T-helper 2 cell treated with Interferon-gamma antibody and Interleukin-4, amounts not matched to agents 100 ng/mL and 5 ng/mL, for 36 hours (primary cell): ENCODE results near the gene SDK1. TPM values are rescaled to one million over a fixed set of nuclear protein-coding genes. Genes with fewer than 3 reads are reported as not detected.

ENCODE experiments used
- intact Hi-C: fragments of 100-400 bp; cut with micrococcal nuclease; formaldehyde crosslinking; loops from one replicate; pipeline ENCODE4 v1.15.1; 2023
- total RNA-seq: library from RNA; stranded (reverse); gene quantifications from 2 replicates; pipeline ENCODE4 v1.2.3, GENCODE V29; 2022

The SDK1 gene
- total RNA-seq, 1 donor from 2014 or later: 0.09 TPM

GRCh38 chr7:3973264-3973663, 672.2 kb downstream of the SDK1 start:
- intact Hi-C loops: no loop called here

GRCh38 chr7:3974329-3974728, 673.3 kb downstream of the SDK1 start:
- intact Hi-C loops: no loop called here

- intact Hi-C loops: no loop called here
These were observed 674.3 kb downstream of the SDK1 start for GRCh38 chr7:3975371-3975770.

- intact Hi-C loops: no loop called here
These were observed 676.3 kb downstream of the SDK1 start for GRCh38 chr7:3977391-3977790.

- intact Hi-C loops: no loop called here
These were observed 677.8 kb downstream of the SDK1 start for GRCh38 chr7:3978839-3979238.

GRCh38 chr7:3979611-3980299, 678.7 kb downstream of the SDK1 start:
- intact Hi-C loops: no loop called here

GRCh38 chr7:3980300-3980643, 679.2 kb downstream of the SDK1 start:
- intact Hi-C loops: no loop called here

- intact Hi-C loops: no loop called here
These were observed 680.2 kb downstream of the SDK1 start for GRCh38 chr7:3981281-3981680.

GRCh38 chr7:3984456-3984855, 683.4 kb downstream of the SDK1 start:
- intact Hi-C loops: no loop called here

GRCh38 chr7:3986927-3987326, 685.9 kb downstream of the SDK1 start:
- intact Hi-C loops: no loop called here

GRCh38 chr7:3987426-3987927, 686.4 kb downstream of the SDK1 start:
- intact Hi-C loops: no loop called here

GRCh38 chr7:3989723-3990122, 688.7 kb downstream of the SDK1 start:
- intact Hi-C loops: no loop called here

- intact Hi-C loops: no loop called here
These were observed 690.7 kb downstream of the SDK1 start for GRCh38 chr7:3991731-3992231.

- intact Hi-C loops: no loop called here
These were observed 691.8 kb downstream of the SDK1 start for GRCh38 chr7:3992841-3993240.

GRCh38 chr7:3994764-3995163, 693.7 kb downstream of the SDK1 start:
- intact Hi-C loops: no loop called here

- intact Hi-C loops: no loop called here
These were observed 694.1 kb downstream of the SDK1 start for GRCh38 chr7:3995187-3995586.

- intact Hi-C loops: no loop called here
These were observed 697.0 kb downstream of the SDK1 start for GRCh38 chr7:3998060-3998459.

- intact Hi-C loops: no loop called here
These were observed 699.1 kb downstream of the SDK1 start for GRCh38 chr7:4000139-4000538.

GRCh38 chr7:4000934-4001333, 699.9 kb downstream of the SDK1 start:
- intact Hi-C loops: no loop called here

GRCh38 chr7:4001742-4002141, 700.7 kb downstream of the SDK1 start:
- intact Hi-C loops: no loop called here

- intact Hi-C loops: no loop called here
These were observed 702.5 kb downstream of the SDK1 start for GRCh38 chr7:4003503-4003902.

GRCh38 chr7:4006687-4007086, 705.6 kb downstream of the SDK1 start:
- intact Hi-C loops: no loop called here
